Measurements from ENCODE around the gene A3GALT2.

Gene A3GALT2

GRCh38 chr1:33305016-33305415 is 15.9 kb downstream of the A3GALT2 start:
- Histone ChIP-seq H3K36me3 (ENCODE audit: insufficient read depth, low read length) (no peaks in the 10 kb centered on the region), H3K9ac (ENCODE audit: low read depth, low read length) (no peak overlapping the region), H3K4me1 (ENCODE audit: insufficient read depth, low read length) (no peaks in the 10 kb centered on the region; the same call in 1 of the 2 replicates), H3K9me3 (ENCODE audit: control insufficient read depth, insufficient read depth, low read length) (no peaks in the 10 kb centered on the region)

- Histone ChIP-seq H3K4me1 (ENCODE audit: insufficient read depth, low read length) (peaks cover 3% of the 10 kb centered on the region; the same call in 1 of the 2 replicates), H3K36me3 (ENCODE audit: insufficient read depth, low read length) (no peaks in the 10 kb centered on the region; the same call in 1 of the 2 replicates), H3K9me3 (ENCODE audit: control insufficient read depth, insufficient read depth, low read length) (no peaks in the 10 kb centered on the region)
Measured at GRCh38 chr1:33302325-33302724, 18.6 kb downstream of the A3GALT2 start.

GRCh38 chr1:33301273-33301984 is 19.5 kb downstream of the A3GALT2 start:
- Histone ChIP-seq H3K9me3 (ENCODE audit: control insufficient read depth, insufficient read depth, low read length) (no peaks in the 10 kb centered on the region), H3K9ac (ENCODE audit: low read depth, low read length) (no peak overlapping the region), H3K4me1 (ENCODE audit: insufficient read depth, low read length) (peaks cover 3% of the 10 kb centered on the region; the same call in 1 of the 2 replicates), H3K36me3 (ENCODE audit: insufficient read depth, low read length) (no peaks in the 10 kb centered on the region; the same call in 1 of the 2 replicates)

More at GRCh38 chr1:33302325-33302724, 18.6 kb downstream of the A3GALT2 start:
- no peak overlapping the region for H3K9ac ChIP-seq (ENCODE audit: low read depth, low read length)

GRCh38 chr1:33300673-33301072 is 20.2 kb downstream of the A3GALT2 start:
- no peaks in the 10 kb centered on the region for H3K9me3 ChIP-seq (ENCODE audit: control insufficient read depth, insufficient read depth, low read length)
- no peaks in the 10 kb centered on the region; the same call in 1 of the 2 replicates for H3K36me3 ChIP-seq (ENCODE audit: insufficient read depth, low read length)
- H3K9ac ChIP-seq (ENCODE audit: low read depth, low read length): no peak overlapping the region
- H3K4me1 ChIP-seq (ENCODE audit: insufficient read depth, low read length): 0 out of 2 replicates have a peak, but pooled peaks cover 3% of the 10 kb centered on the region

GRCh38 chr1:33299461-33300155 is 21.3 kb downstream of the A3GALT2 start:
- Histone ChIP-seq H3K4me1 (ENCODE audit: insufficient read depth, low read length) (0 out of 2 replicates have a peak, but pooled peaks cover 3% of the 10 kb centered on the region), H3K9ac (ENCODE audit: low read depth, low read length) (no peak overlapping the region), H3K9me3 (ENCODE audit: control insufficient read depth, insufficient read depth, low read length) (no peaks in the 10 kb centered on the region), H3K36me3 (ENCODE audit: insufficient read depth, low read length) (no peaks in the 10 kb centered on the region; the same call in 1 of the 2 replicates)

- Histone ChIP-seq H3K9ac (ENCODE audit: low read depth, low read length) (no peak overlapping the region), H3K9me3 (ENCODE audit: control insufficient read depth, insufficient read depth, low read length) (no peaks in the 10 kb centered on the region), H3K36me3 (ENCODE audit: insufficient read depth, low read length) (no peaks in the 10 kb centered on the region; the same call in 1 of the 2 replicates), H3K4me1 (ENCODE audit: insufficient read depth, low read length) (0 out of 2 replicates have a peak, but pooled peaks cover 3% of the 10 kb centered on the region)
Measured at GRCh38 chr1:33298623-33299277, 22.1 kb downstream of the A3GALT2 start.

GRCh38 chr1:33297911-33298622 is 22.8 kb downstream of the A3GALT2 start:
- no peaks in the 10 kb centered on the region; the same call in 1 of the 2 replicates for H3K36me3 ChIP-seq (ENCODE audit: insufficient read depth, low read length)
- H3K4me1 ChIP-seq (ENCODE audit: insufficient read depth, low read length): 0 out of 2 replicates have a peak, but pooled peaks cover 3% of the 10 kb centered on the region
- H3K9ac ChIP-seq (ENCODE audit: low read depth, low read length): no peak overlapping the region
- no peaks in the 10 kb centered on the region for H3K9me3 ChIP-seq (ENCODE audit: control insufficient read depth, insufficient read depth, low read length)

- Histone ChIP-seq H3K9me3 (ENCODE audit: control insufficient read depth, insufficient read depth, low read length) (no peaks in the 10 kb centered on the region), H3K4me1 (ENCODE audit: insufficient read depth, low read length) (0 out of 2 replicates have a peak, but pooled peaks cover 3% of the 10 kb centered on the region), H3K9ac (ENCODE audit: low read depth, low read length) (no peak overlapping the region), H3K36me3 (ENCODE audit: insufficient read depth, low read length) (no peaks in the 10 kb centered on the region; the same call in 1 of the 2 replicates)
Measured at GRCh38 chr1:33296824-33297223, 24.1 kb downstream of the A3GALT2 start.

GRCh38 chr1:33296082-33296458 is 24.8 kb downstream of the A3GALT2 start:
- Histone ChIP-seq H3K4me1 (ENCODE audit: insufficient read depth, low read length) (0 out of 2 replicates have a peak, but pooled peaks cover 3% of the 10 kb centered on the region), H3K9me3 (ENCODE audit: control insufficient read depth, insufficient read depth, low read length) (no peaks in the 10 kb centered on the region), H3K9ac (ENCODE audit: low read depth, low read length) (no peak overlapping the region), H3K36me3 (ENCODE audit: insufficient read depth, low read length) (no peaks in the 10 kb centered on the region; the same call in 1 of the 2 replicates)

GRCh38 chr1:33295450-33296081 is 25.3 kb downstream of the A3GALT2 start:
- no peak overlapping the region for H3K9ac ChIP-seq (ENCODE audit: low read depth, low read length)
- 0 out of 2 replicates have a peak, but pooled peaks cover 3% of the 10 kb centered on the region for H3K4me1 ChIP-seq (ENCODE audit: insufficient read depth, low read length)
- no peaks in the 10 kb centered on the region; the same call in 1 of the 2 replicates for H3K36me3 ChIP-seq (ENCODE audit: insufficient read depth, low read length)
- no peaks in the 10 kb centered on the region for H3K9me3 ChIP-seq (ENCODE audit: control insufficient read depth, insufficient read depth, low read length)

- H3K36me3 ChIP-seq (ENCODE audit: insufficient read depth, low read length): no peaks in the 10 kb centered on the region; the same call in 1 of the 2 replicates
- H3K9ac ChIP-seq (ENCODE audit: low read depth, low read length): no peak overlapping the region
- 0 out of 2 replicates have a peak, but pooled peaks cover 3% of the 10 kb centered on the region for H3K4me1 ChIP-seq (ENCODE audit: insufficient read depth, low read length)
- H3K9me3 ChIP-seq (ENCODE audit: control insufficient read depth, insufficient read depth, low read length): no peaks in the 10 kb centered on the region
Measured at GRCh38 chr1:33295023-33295422, 25.9 kb downstream of the A3GALT2 start.

GRCh38 chr1:33294071-33295010 is 26.6 kb downstream of the A3GALT2 start:
- Histone ChIP-seq H3K36me3 (ENCODE audit: insufficient read depth, low read length) (no peaks in the 10 kb centered on the region; the same call in none of the 2 replicates), H3K4me1 (ENCODE audit: insufficient read depth, low read length) (0 out of 2 replicates have a peak, but pooled peaks cover 3% of the 10 kb centered on the region), H3K9me3 (ENCODE audit: control insufficient read depth, insufficient read depth, low read length) (no peaks in the 10 kb centered on the region), H3K9ac (ENCODE audit: low read depth, low read length) (no peak overlapping the region)
